NCI-H187 (cell line): Measurements from ENCODE around the gene ILF2.
"Not testable (repeated sequence)": the region's sequence is repeated elsewhere in the genome, so short reads cannot be mapped to it uniquely, and the experiment has no call there.

Source experiments
- DNase-seq, 2 experiments: peaks; one replicate each; lab custom pipeline; 2025; lab: John Stamatoyannopoulos, UW

The ILF2 gene

GRCh38 chr1:153670859-153671627 is at the start of gene ILF2:
Gene ILF2 (minus strand): TSS chr1:153670993. CDS start chr1:153670922, 71 bp downstream.
- DNase-seq = peak; percentile 99 to 100

GRCh38 chr1:153717330-153717729 is 46.5 kb upstream of the ILF2 start:
- no peak for DNase-seq

- DNase-seq = not testable (repeated sequence)
Observed at GRCh38 chr1:153716211-153716610, 45.4 kb upstream of the ILF2 start.

- DNase-seq = no peak
Observed at GRCh38 chr1:153711026-153711425, 40.2 kb upstream of the ILF2 start.

GRCh38 chr1:153705484-153705883 is 34.7 kb upstream of the ILF2 start:
- DNase-seq = no peak

- no peak for DNase-seq
Observed at GRCh38 chr1:153699768-153700167, 29.0 kb upstream of the ILF2 start.

GRCh38 chr1:153698923-153699714 is 28.3 kb upstream of the ILF2 start:
- no peak for DNase-seq

- no peak for DNase-seq
Observed at GRCh38 chr1:153698020-153698922, 27.5 kb upstream of the ILF2 start.

- DNase-seq = no peak
Observed at GRCh38 chr1:153697191-153698019, 26.6 kb upstream of the ILF2 start.

GRCh38 chr1:153696741-153697140 is 25.9 kb upstream of the ILF2 start:
- no peak for DNase-seq

GRCh38 chr1:153693466-153693865 is 22.7 kb upstream of the ILF2 start:
- DNase-seq = no peak

GRCh38 chr1:153688736-153689328 is 18.0 kb upstream of the ILF2 start:
- DNase-seq = no peak

- DNase-seq = no peak
Observed at GRCh38 chr1:153688276-153688675, 17.5 kb upstream of the ILF2 start.

GRCh38 chr1:153687346-153688125 is 16.7 kb upstream of the ILF2 start:
- no peak for DNase-seq

- no peak for DNase-seq
Observed at GRCh38 chr1:153685544-153686340, 14.9 kb upstream of the ILF2 start.

- DNase-seq = no peak
Observed at GRCh38 chr1:153684892-153685291, 14.1 kb upstream of the ILF2 start.

GRCh38 chr1:153683854-153684253 is 13.1 kb upstream of the ILF2 start:
- no peak for DNase-seq

- DNase-seq = no peak
Observed at GRCh38 chr1:153682730-153683129, 11.9 kb upstream of the ILF2 start.

GRCh38 chr1:153680120-153680403 is 9.3 kb upstream of the ILF2 start:
- no peak for DNase-seq
